Measurements from ENCODE around the gene VILL. TPM values are rescaled to one million over a fixed set of nuclear protein-coding genes. Genes with fewer than 3 reads are reported as not detected.
A peak's percentile ranks its signal among the peaks of the same experiment; 100 is the strongest.

VILL gene
- total RNA-seq, 1 experiment from 2014 or later: 1.2 TPM

DNA sequence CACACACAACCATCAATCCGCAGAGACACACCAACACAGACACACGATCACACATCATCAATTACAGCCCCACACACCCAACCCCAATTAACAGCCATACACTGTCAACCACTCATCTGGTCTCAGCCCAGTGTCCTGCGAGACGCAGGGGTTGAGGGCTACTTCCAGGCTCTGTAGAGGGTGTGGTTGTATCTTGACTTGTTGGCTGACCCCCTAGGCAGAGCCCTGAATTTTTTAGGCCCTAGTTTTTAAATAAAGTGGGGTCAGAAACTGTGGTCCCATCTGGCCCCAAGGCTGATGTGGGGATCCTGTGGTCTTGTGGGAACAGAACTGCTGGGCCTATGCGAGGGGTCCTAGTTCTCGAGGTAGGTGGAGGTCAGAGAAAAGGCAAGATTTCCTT, 9.2 kb downstream of the VILL start:
- H3K79me2 ChIP-seq (ENCODE audit: insufficient read depth, low read length): no peaks in the 10 kb centered on the region
- no peaks in the 10 kb centered on the region for H3K9me2 ChIP-seq (ENCODE audit: insufficient read depth)
- no peak overlapping the region for H2AFZ ChIP-seq (ENCODE audit: low read depth, low read length, poor library complexity, severe bottlenecking)
- ChIA-PET POLR2A (no interaction called here), RAD21 (ENCODE audit: low non-redundant PET in 1 of 2, low total read pairs in 2 of 2, uncharacterized antibody in 2 of 2, unreplicated experiment in 2 of 2) (no interaction called here), CTCF (no interaction called here)
- TF ChIP-seq SP1 (IDR thresholded peaks at IDR 0.05; ENCODE audit: low read depth): no peak
- TF ChIP-seq, protein P1, sequence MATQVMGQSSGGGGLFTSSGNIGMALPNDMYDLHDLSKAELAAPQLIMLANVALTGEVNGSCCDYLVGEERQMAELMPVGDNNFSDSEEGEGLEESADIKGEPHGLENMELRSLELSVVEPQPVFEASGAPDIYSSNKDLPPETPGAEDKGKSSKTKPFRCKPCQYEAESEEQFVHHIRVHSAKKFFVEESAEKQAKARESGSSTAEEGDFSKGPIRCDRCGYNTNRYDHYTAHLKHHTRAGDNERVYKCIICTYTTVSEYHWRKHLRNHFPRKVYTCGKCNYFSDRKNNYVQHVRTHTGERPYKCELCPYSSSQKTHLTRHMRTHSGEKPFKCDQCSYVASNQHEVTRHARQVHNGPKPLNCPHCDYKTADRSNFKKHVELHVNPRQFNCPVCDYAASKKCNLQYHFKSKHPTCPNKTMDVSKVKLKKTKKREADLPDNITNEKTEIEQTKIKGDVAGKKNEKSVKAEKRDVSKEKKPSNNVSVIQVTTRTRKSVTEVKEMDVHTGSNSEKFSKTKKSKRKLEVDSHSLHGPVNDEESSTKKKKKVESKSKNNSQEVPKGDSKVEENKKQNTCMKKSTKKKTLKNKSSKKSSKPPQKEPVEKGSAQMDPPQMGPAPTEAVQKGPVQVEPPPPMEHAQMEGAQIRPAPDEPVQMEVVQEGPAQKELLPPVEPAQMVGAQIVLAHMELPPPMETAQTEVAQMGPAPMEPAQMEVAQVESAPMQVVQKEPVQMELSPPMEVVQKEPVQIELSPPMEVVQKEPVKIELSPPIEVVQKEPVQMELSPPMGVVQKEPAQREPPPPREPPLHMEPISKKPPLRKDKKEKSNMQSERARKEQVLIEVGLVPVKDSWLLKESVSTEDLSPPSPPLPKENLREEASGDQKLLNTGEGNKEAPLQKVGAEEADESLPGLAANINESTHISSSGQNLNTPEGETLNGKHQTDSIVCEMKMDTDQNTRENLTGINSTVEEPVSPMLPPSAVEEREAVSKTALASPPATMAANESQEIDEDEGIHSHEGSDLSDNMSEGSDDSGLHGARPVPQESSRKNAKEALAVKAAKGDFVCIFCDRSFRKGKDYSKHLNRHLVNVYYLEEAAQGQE (IDR thresholded peaks at IDR 0.05; ENCODE audit: low read depth): no peak
- TF ChIP-seq EGR1 (IDR thresholded peaks at IDR 0.05; ENCODE audit: low read depth): no peak
- no peak for TF ChIP-seq SRF (IDR thresholded peaks at IDR 0.05; ENCODE audit: low read depth)
- TF ChIP-seq JUND (IDR thresholded peaks at IDR 0.05): no peak
- no peak for TF ChIP-seq CEBPB (IDR thresholded peaks at IDR 0.05; ENCODE audit: low read depth)
- no peak for TF ChIP-seq ZFX (IDR thresholded peaks at IDR 0.05)
- no peak for TF ChIP-seq POLR2AphosphoS5 (IDR thresholded peaks at IDR 0.05; ENCODE audit: low read depth, low read length)
- no peak for TF ChIP-seq ELF1 (IDR thresholded peaks at IDR 0.05; ENCODE audit: borderline replicate concordance, low read depth)
- no peak for TF ChIP-seq ZBTB33 (IDR thresholded peaks at IDR 0.05; ENCODE audit: extremely low read depth, insufficient replicate concordance, low read length)
- TF ChIP-seq, protein P2, sequence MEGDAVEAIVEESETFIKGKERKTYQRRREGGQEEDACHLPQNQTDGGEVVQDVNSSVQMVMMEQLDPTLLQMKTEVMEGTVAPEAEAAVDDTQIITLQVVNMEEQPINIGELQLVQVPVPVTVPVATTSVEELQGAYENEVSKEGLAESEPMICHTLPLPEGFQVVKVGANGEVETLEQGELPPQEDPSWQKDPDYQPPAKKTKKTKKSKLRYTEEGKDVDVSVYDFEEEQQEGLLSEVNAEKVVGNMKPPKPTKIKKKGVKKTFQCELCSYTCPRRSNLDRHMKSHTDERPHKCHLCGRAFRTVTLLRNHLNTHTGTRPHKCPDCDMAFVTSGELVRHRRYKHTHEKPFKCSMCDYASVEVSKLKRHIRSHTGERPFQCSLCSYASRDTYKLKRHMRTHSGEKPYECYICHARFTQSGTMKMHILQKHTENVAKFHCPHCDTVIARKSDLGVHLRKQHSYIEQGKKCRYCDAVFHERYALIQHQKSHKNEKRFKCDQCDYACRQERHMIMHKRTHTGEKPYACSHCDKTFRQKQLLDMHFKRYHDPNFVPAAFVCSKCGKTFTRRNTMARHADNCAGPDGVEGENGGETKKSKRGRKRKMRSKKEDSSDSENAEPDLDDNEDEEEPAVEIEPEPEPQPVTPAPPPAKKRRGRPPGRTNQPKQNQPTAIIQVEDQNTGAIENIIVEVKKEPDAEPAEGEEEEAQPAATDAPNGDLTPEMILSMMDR (IDR thresholded peaks at IDR 0.05 in 2 of 3, conservative IDR thresholded peaks at IDR 0.05 in 1 of 3; ENCODE audit: borderline replicate concordance in 1 of 3, insufficient read depth in 1 of 3, low read depth in 2 of 3, low read length in 2 of 3): no peak
- no peak for TF ChIP-seq CBX3 (IDR thresholded peaks at IDR 0.05; ENCODE audit: low read depth)
- no peak for TF ChIP-seq ZNF274 (IDR thresholded peaks at IDR 0.05; ENCODE audit: low read depth, low read length)
- no peaks in the 10 kb centered on the region for H3K9me3 ChIP-seq (ENCODE audit: control insufficient read depth in 1 of 2, insufficient read depth in 1 of 2, low read depth in 1 of 2, low read length in 2 of 2)
- intact Hi-C loops (cut with micrococcal nuclease): no loop called here
- no peak overlapping the region for H3K4me3 ChIP-seq (replicated peaks in 1 of 2; ENCODE audit: low read depth in 1 of 2, low read length in 2 of 2)
- H4K20me1 ChIP-seq (ENCODE audit: insufficient read depth): no peaks in the 10 kb centered on the region
- BruUV-seq (replicated peaks): no TSS peak
- no peak overlapping the region for H3K9ac ChIP-seq (ENCODE audit: low read length)
- no peaks in the 10 kb centered on the region for H3K36me3 ChIP-seq (ENCODE audit: control insufficient read depth in 1 of 2, insufficient read depth in 2 of 2, low read length in 2 of 2)
- no peak for ATAC-seq
- H3K27me3 ChIP-seq (ENCODE audit: insufficient read depth, low read length): no peaks in the 10 kb centered on the region
- DNase-seq (ENCODE audit: low read depth, low spot score): no peak
- H3K27ac ChIP-seq (ENCODE audit: low read depth, low read length): no peak overlapping the region
- peaks cover 11 to 41% of the 10 kb centered on the region in 2 experiments for H3K4me1 ChIP-seq (ENCODE audit: control insufficient read depth in 1 of 2, insufficient read depth in 2 of 2, low read length in 2 of 2)
- peak overlapping the region; percentile 72; the same call in 1 of the 2 replicates for H3K4me2 ChIP-seq (ENCODE audit: low read length)
